B cell (primary cell): Measurements from ENCODE around the gene ALDH8A1. TPM values are rescaled to one million over a fixed set of nuclear protein-coding genes. Genes with fewer than 3 reads are reported as not detected.

Source experiments
- ATAC-seq: fragments of 200-7000 bp; cut with Tn5 transposase; one replicate; pipeline ENCODE4 v1.10.0; 2021; ENCODE audit warnings: low read depth, mild to moderate bottlenecking, moderate number of reproducible peaks, moderate library complexity
- CTCF ChIA-PET: fragments of 350-600 bp; sonication (Branson Sonifier 250); formaldehyde crosslinking; loops from one replicate; lab custom pipeline; 2021; ENCODE audit warnings: antibody characterized with exemption, inconsistent platforms; lab: Charles Lee
- POLR2A ChIA-PET: fragments of 350-600 bp; sonication (Branson Sonifier 250); formaldehyde crosslinking; loops from one replicate; lab custom pipeline; 2021; ENCODE audit warnings: antibody characterized with exemption; lab: Charles Lee
- DNase-seq: peaks from one replicate; pipeline ENCODE4 v3.0.0; 2013
- H2AFZ ChIP-seq: 2 replicates; pipeline ENCODE4 v1.6.1; 2012; ENCODE audit warnings: mild to moderate bottlenecking, low read depth, low read length; ENCODE audit not compliant: insufficient read depth, poor library complexity, severe bottlenecking
- H3K27ac ChIP-seq, 2 donors: 1 replicate in 1 of 2; 2 replicates in 1 of 2; pipeline ENCODE4 v1.5.1; 2012 to 2013; ENCODE audit warnings: low read length in 2 of 2, mild to moderate bottlenecking in 2 of 2, moderate library complexity in 1 of 2
- H3K27me3 ChIP-seq, 4 experiments: fragments of 200-600 bp in 1 of 4; sonication (generic) in 1 of 4; replicated peaks in 1 of 4; 1 replicate in 2 of 4; 2 replicates in 2 of 4; pipeline versions ENCODE4 v1.6.1 to v1.7.0; 2013 to 2016; ENCODE audit warnings: low read length in 3 of 4, mild to moderate bottlenecking in 2 of 4, mixed read lengths in 1 of 4, moderate library complexity in 1 of 4; ENCODE audit not compliant: insufficient read depth in 4 of 4, control insufficient read depth in 3 of 4; ENCODE audit errors: control extremely low read depth in 1 of 4
- H3K36me3 ChIP-seq, 2 experiments: replicated peaks in 1 of 2; 1 replicate in 1 of 2; 2 replicates in 1 of 2; pipeline versions ENCODE4 v1.6.1 to v1.7.1; 2013; ENCODE audit warnings: low read length in 1 of 2; ENCODE audit not compliant: insufficient read depth in 2 of 2, control insufficient read depth in 1 of 2; ENCODE audit errors: control extremely low read depth in 1 of 2, extremely low read depth in 1 of 2
- H3K4me1 ChIP-seq, 2 donors: fragments of 200-600 bp in 1 of 2; sonication (generic) in 1 of 2; 1 replicate in 1 of 2; 2 replicates in 1 of 2; pipeline versions ENCODE4 v1.5.1 to v1.6.1; 2013 to 2017; ENCODE audit warnings: low read length in 2 of 2; ENCODE audit not compliant: control insufficient read depth in 2 of 2, insufficient read depth in 2 of 2
- H3K4me2 ChIP-seq: replicated peaks from 2 replicates; pipeline ENCODE3; 2012; ENCODE audit warnings: mild to moderate bottlenecking, low read depth, low read length; ENCODE audit not compliant: poor library complexity, severe bottlenecking
- H3K4me3 ChIP-seq, 5 experiments: fragments of 200-600 bp in 1 of 5; sonication (generic) in 1 of 5; 1 replicate in 3 of 5; 2 replicates in 2 of 5; pipeline versions ENCODE4 v1.5.1 to v1.7.0; 2011 to 2016; ENCODE audit warnings: low read length in 4 of 5, mild to moderate bottlenecking in 4 of 5, low read depth in 2 of 5, control low read depth in 1 of 5, moderate library complexity in 1 of 5; ENCODE audit not compliant: insufficient read depth in 1 of 5; ENCODE audit errors: control extremely low read depth in 1 of 5, extremely low read depth in 1 of 5
- H3K79me2 ChIP-seq: fragments of 200-600 bp; sonication (generic); one replicate; pipeline ENCODE4 v1.6.0; 2016; ENCODE audit warnings: low read length; ENCODE audit not compliant: control insufficient read depth, insufficient read depth
- H3K9ac ChIP-seq: fragments of 200-600 bp; sonication (generic); 2 replicates; pipeline ENCODE4 v1.6.1; 2017; ENCODE audit warnings: mild to moderate bottlenecking, low read length, moderate library complexity
- H3K9me3 ChIP-seq, 3 donors: one replicate each; pipeline versions ENCODE4 v1.6.1 to v1.7.1; 2013; ENCODE audit warnings: low read length in 2 of 3; ENCODE audit not compliant: control insufficient read depth in 2 of 3, insufficient read depth in 1 of 3; ENCODE audit errors: control extremely low read depth in 1 of 3
- H4K20me1 ChIP-seq: 2 replicates; pipeline ENCODE4 v1.6.0; 2012; ENCODE audit warnings: mild to moderate bottlenecking, low read length; ENCODE audit not compliant: insufficient read depth, control insufficient read depth, poor library complexity, severe bottlenecking
- H3K27ac Mint-ChIP-seq: one replicate; pipeline ENCODE4 v1.8.0; 2021; ENCODE audit warnings: mixed read lengths
- H3K27me3 Mint-ChIP-seq: one replicate; pipeline ENCODE4 v1.8.0; 2021; ENCODE audit warnings: mixed read lengths
- H3K4me1 Mint-ChIP-seq: one replicate; pipeline ENCODE4 v1.8.0; 2021; ENCODE audit warnings: mixed read lengths
- H3K4me3 Mint-ChIP-seq: one replicate; pipeline ENCODE4 v1.8.0; 2021; ENCODE audit warnings: mixed read lengths
- H3K9me3 Mint-ChIP-seq: one replicate; pipeline ENCODE4 v1.8.0; 2022; ENCODE audit warnings: mixed read lengths; ENCODE audit not compliant: insufficient read depth
- EZH2 ChIP-seq: IDR thresholded peaks from 2 replicates; pipeline ENCODE4 v1.6.1; 2012; ENCODE audit warnings: borderline replicate concordance, low read depth, mild to moderate bottlenecking, moderate library complexity, low read length; ENCODE audit not compliant: insufficient read depth, poor library complexity, severe bottlenecking
- WGBS: methylation state at CpG from one replicate; pipeline ENCODE4 v1.1.5; 2013; ENCODE audit warnings: missing lambda C conversion rate; ENCODE audit not compliant: insufficient coverage; 5-methylcytosine and 5-hydroxymethylcytosine counted together
- intact Hi-C: fragments of 100-400 bp; cut with micrococcal nuclease; formaldehyde crosslinking; loops from one replicate; pipeline ENCODE4 v1.10.0; 2022
- polyA plus RNA-seq: library from polyadenylated mRNA; depleted of rRNA; stranded (reverse); fragments of >200 nt; gene quantifications from 2 replicates; pipeline ENCODE4 v1.2.3, GENCODE V29; 2012
- total RNA-seq, 2 donors: library from RNA; stranded (reverse); fragments of 120-200 nt in 1 of 2; gene quantifications; 1 replicate in 1 of 2; 2 replicates in 1 of 2; pipeline versions ENCODE4 v1.2.3 to v1.2.4, GENCODE V29; 2013 to 2022
- TF ChIP-seq, protein P1 (sequence below): fragments of 200-600 bp; IDR thresholded peaks from one replicate; pipeline ENCODE4 v1.8.0; 2022; ENCODE audit warnings: antibody characterized with exemption, mild to moderate bottlenecking

The ALDH8A1 gene
- total and polyA plus RNA-seq, 2 donors (not counting 1 experiment from before 2014, with no cell fraction given), result 0.49 to 1.1 TPM

DNA sequence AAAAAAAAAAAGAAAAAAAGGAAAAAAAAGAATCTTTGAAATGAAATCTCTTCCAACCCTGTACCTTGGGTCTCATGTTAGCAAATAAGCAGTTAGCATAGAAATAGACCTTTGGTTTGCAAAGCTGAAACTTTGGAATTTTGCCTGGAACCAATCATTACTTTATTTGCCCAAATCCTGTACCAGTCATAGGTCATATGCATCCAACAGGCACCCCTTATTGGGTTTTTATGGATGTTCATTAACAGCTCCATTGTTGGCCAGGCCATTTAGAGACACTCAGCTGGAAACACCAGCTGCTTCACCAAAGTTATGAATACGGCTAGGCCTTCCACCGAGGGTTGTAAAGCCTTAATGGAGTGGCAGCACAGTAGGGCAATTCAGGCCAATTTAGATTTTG, 53.0 kb downstream of the ALDH8A1 start:
- H3K79me2 ChIP-seq, result no peaks in the 10 kb centered on the region
- no peak overlapping the region for H3K4me3 ChIP-seq
- TF ChIP-seq EZH2, result no peak
- TF ChIP-seq, protein P1, sequence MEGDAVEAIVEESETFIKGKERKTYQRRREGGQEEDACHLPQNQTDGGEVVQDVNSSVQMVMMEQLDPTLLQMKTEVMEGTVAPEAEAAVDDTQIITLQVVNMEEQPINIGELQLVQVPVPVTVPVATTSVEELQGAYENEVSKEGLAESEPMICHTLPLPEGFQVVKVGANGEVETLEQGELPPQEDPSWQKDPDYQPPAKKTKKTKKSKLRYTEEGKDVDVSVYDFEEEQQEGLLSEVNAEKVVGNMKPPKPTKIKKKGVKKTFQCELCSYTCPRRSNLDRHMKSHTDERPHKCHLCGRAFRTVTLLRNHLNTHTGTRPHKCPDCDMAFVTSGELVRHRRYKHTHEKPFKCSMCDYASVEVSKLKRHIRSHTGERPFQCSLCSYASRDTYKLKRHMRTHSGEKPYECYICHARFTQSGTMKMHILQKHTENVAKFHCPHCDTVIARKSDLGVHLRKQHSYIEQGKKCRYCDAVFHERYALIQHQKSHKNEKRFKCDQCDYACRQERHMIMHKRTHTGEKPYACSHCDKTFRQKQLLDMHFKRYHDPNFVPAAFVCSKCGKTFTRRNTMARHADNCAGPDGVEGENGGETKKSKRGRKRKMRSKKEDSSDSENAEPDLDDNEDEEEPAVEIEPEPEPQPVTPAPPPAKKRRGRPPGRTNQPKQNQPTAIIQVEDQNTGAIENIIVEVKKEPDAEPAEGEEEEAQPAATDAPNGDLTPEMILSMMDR, result no peak
- 92% methylated on average over 2 of the region's 2 CpGs for WGBS
- H3K27me3 Mint-ChIP-seq, result peaks cover 9% of the 10 kb centered on the region
- no peak overlapping the region for H3K27ac ChIP-seq
- no peaks in the 10 kb centered on the region for H3K4me1 ChIP-seq
- intact Hi-C loops, result no loop called here
- no peaks in the 10 kb centered on the region for H4K20me1 ChIP-seq
- CTCF ChIA-PET, result no interaction called here
- no peaks in the 10 kb centered on the region for H3K4me1 Mint-ChIP-seq
- no peak overlapping the region for H3K27ac Mint-ChIP-seq
- H3K9me3 Mint-ChIP-seq, result peaks cover 2% of the 10 kb centered on the region
- H3K36me3 ChIP-seq, result no peaks in the 10 kb centered on the region
- H3K9me3 ChIP-seq, result peaks cover 0 to 4% (median 0%) of the 10 kb centered on the region in 3 donors
- no peak overlapping the region for H2AFZ ChIP-seq
- POLR2A ChIA-PET, result no interaction called here
- DNase-seq (no peak), ATAC-seq (no peak)
- no peak overlapping the region for H3K9ac ChIP-seq
- no peak overlapping the region for H3K4me2 ChIP-seq
- no peak overlapping the region for H3K4me3 Mint-ChIP-seq
- peaks cover 0 to 3% (median 0%) of the 10 kb centered on the region in 4 experiments for H3K27me3 ChIP-seq

DNA sequence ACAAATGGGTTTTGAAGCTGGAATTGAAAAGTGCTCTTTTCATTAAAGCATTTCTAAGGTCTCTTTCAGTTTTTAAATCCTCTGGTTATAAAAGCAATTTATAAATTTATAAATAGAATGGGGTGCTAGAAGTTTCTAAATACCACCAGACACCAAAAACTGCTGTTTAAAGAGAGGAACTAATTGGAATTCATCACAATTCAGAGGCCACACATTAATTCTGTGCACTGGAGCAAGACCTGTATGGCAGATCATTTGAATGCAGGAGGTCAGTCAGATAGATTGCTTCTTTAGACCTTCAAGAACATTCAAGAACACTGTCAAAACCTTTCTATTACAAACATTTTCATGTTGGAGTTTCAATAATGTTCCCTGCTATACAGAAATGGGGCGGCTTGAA, 55.1 kb downstream of the ALDH8A1 start:
- intact Hi-C loops, result no loop called here
- CTCF ChIA-PET, result interaction anchor here (0.6 kb wide), 1 partner anchor 702 kb away, joined by 3 read pairs; no protein-coding TSS in a partner anchor
- ATAC-seq, result no peak
- TF ChIP-seq, protein P1, result no peak
- TF ChIP-seq EZH2, result no peak
- H3K27me3 Mint-ChIP-seq, result peaks cover 13% of the 10 kb centered on the region
- Histone ChIP-seq H4K20me1 (no peaks in the 10 kb centered on the region), H2AFZ (no peak overlapping the region), H3K4me3 (no peak overlapping the region), H3K9ac (no peak overlapping the region), H3K27me3 (peaks cover 0 to 6% (median 0%) of the 10 kb centered on the region in 4 experiments), H3K9me3 (peaks cover 0 to 6% (median 0%) of the 10 kb centered on the region in 3 donors), H3K36me3 (no peaks in the 10 kb centered on the region), H3K4me1 (no peaks in the 10 kb centered on the region), H3K79me2 (no peaks in the 10 kb centered on the region), H3K27ac (no peak overlapping the region), H3K4me2 (no peak overlapping the region)
- peaks cover 2% of the 10 kb centered on the region for H3K9me3 Mint-ChIP-seq
- no peak overlapping the region for H3K4me3 Mint-ChIP-seq
- no peak for DNase-seq
- WGBS, result 100% methylated on average over 1 of the region's 1 CpG
- no peak overlapping the region for H3K27ac Mint-ChIP-seq
- POLR2A ChIA-PET, result no interaction called here
- H3K4me1 Mint-ChIP-seq, result no peaks in the 10 kb centered on the region
